ENCODE data around the gene TEK.

The TEK gene

DNA sequence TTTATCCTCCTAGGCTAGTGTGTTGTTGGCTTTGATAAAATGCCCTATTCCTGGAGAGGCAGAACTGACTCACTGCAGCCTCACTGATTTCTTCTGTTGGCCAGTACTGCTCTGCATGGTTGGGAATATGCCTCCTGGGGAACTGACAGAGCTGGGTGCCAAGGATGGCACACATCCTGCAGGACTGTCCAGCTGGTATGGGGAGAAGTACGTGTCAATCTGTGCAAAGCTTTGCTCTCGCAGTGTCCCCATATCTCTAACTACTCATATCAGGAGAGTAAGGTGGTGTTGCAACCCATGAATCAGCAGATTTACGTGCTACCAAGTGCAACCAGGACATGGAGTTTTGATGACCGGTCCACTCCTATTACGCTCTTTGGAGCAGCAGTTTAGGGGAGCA, 74.7 kb downstream of the TEK start (continued):
- no peak for TF ChIP-seq PATZ1 (CRISPR knock-in tag; IDR thresholded peaks at IDR 0.05; ENCODE audit: borderline replicate concordance)
- no peak for TF ChIP-seq PPARA (CRISPR knock-in tag; IDR thresholded peaks at IDR 0.05; ENCODE audit: borderline replicate concordance)
- TF ChIP-seq ZFP3 (CRISPR knock-in tag; IDR thresholded peaks at IDR 0.05) = no peak
- no peak for TF ChIP-seq ISL1 (CRISPR knock-in tag; IDR thresholded peaks at IDR 0.05)
- no peak for TF ChIP-seq OSR1 (CRISPR knock-in tag; IDR thresholded peaks at IDR 0.05)
- TF ChIP-seq ZFP30 (CRISPR knock-in tag; IDR thresholded peaks at IDR 0.05) = no peak
- TF ChIP-seq RARB (CRISPR knock-in tag; IDR thresholded peaks at IDR 0.05) = no peak
- TF ChIP-seq ESRRG (CRISPR knock-in tag; IDR thresholded peaks at IDR 0.05) = no peak
- TF ChIP-seq CSDC2 (CRISPR knock-in tag; IDR thresholded peaks at IDR 0.05) = no peak
- TF ChIP-seq SNAI2 (CRISPR knock-in tag; IDR thresholded peaks at IDR 0.05) = no peak
- TF ChIP-seq ZC3H10 (CRISPR knock-in tag; IDR thresholded peaks at IDR 0.05) = no peak
- TF ChIP-seq ZNF8 (CRISPR knock-in tag; IDR thresholded peaks at IDR 0.05) = no peak
- no peak for TF ChIP-seq ARNTL (CRISPR knock-in tag; IDR thresholded peaks at IDR 0.05; ENCODE audit: borderline replicate concordance, low read depth)

DNA sequence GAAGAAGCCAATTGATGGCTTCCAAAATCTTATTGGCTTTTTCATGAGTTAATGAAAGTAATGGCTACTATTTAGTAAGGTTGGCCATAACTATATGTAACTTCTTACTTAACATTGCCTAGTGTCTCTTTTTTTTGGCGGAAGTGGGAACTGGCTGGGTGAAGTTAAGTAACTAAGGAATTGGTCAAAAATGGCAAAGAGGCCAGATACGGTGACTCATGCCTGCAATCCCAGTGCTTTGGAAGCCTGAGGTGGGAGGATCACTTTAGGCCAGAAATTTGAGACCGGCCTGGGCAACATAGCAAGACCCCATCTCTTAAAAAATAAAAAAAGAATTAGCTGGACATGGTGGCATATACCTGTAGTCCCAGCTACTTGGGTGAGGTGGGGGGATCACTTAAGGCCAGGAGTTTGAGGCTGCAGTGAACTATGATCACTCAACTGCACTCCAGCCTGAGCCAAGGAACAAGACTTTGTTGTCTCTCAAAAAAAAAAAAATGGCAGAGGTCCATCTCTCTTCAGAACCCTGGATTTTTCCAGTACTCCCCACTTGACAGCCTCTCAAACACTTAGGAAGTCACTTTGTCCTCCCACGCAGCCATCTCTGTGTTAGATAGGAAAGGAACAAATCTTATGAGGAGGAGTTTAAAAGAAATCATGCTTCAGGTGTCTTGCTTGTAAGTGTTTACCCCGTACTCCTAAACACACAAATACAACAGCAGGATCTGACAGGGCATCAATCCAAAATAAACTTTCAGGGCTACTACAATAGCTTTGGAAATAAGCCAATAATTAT, 75.7 kb downstream of the TEK start:
- peak; percentile 71 for ATAC-seq
- TF ChIP-seq PATZ1 (CRISPR knock-in tag; IDR thresholded peaks at IDR 0.05; ENCODE audit: borderline replicate concordance) (no peak), TCF4 (CRISPR knock-in tag; IDR thresholded peaks at IDR 0.05; ENCODE audit: borderline replicate concordance) (no peak), ZC3H10 (CRISPR knock-in tag; IDR thresholded peaks at IDR 0.05) (no peak), OSR1 (CRISPR knock-in tag; IDR thresholded peaks at IDR 0.05) (no peak)

DNA sequence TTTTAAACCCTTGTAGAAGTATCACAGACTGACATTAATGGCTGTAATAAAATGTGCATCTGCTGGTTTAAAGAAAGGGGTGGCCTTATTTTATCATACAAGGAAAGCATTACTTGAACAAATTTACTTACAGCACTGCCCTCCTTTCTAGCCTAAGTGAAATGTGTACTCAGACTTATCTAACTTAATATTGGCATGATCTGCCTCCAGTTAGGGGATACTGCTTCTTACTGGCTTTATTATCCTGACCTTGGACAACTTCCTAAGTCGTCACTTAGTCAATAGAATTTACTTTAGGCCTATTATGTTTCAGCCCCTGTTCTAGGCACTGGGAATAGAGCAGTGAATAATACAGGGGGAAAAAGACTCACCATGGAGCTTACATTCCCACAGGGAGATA, 79.4 kb downstream of the TEK start:
- TF ChIP-seq TSHZ2 (CRISPR knock-in tag; IDR thresholded peaks at IDR 0.05) (no peak), CSDC2 (CRISPR knock-in tag; IDR thresholded peaks at IDR 0.05) (no peak), ISL1 (CRISPR knock-in tag; IDR thresholded peaks at IDR 0.05) (no peak), ARNTL (CRISPR knock-in tag; IDR thresholded peaks at IDR 0.05; ENCODE audit: borderline replicate concordance, low read depth) (no peak), ZNF565 (CRISPR knock-in tag; conservative IDR thresholded peaks at IDR 0.05; ENCODE audit: low read depth) (no peak), CSRNP3 (CRISPR knock-in tag; IDR thresholded peaks at IDR 0.05) (no peak), ESRRG (CRISPR knock-in tag; IDR thresholded peaks at IDR 0.05) (no peak)
- ATAC-seq = no peak

DNA sequence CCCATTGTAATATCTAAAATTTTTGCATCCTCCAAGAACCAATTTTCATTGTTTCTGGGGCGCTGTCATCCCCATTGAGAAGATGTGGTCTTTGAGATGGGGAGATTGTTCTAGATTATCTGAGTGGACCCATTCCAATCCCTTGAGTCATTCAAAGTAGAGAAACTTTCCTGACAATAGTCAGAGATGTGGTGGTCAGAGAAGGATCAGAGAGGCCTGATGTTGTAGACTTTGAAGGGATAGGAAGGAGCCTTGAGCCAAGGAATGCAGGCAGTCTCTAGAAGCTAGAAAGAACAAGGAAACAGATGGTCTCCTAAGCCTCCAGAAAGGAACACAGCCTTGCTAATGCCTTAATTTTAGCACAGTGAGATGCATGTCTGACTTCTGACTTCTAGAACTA, 80.4 kb downstream of the TEK start:
- TF ChIP-seq TSHZ2 (CRISPR knock-in tag; IDR thresholded peaks at IDR 0.05) (no peak), CSDC2 (CRISPR knock-in tag; IDR thresholded peaks at IDR 0.05) (no peak), SNAI2 (CRISPR knock-in tag; IDR thresholded peaks at IDR 0.05) (no peak)
- no peak for ATAC-seq

Data from SK-N-SH treated with all-trans-retinoic acid at 6 μM for 48 hours (cell line).